NCI-H345 treated with DMSO at 0.1 percent for 48 hours (cell line): Measurements from ENCODE around the gene VAC14.

Experiments used
- DNase-seq: peaks from one replicate; lab custom pipeline; 2025; ENCODE audit not compliant: unreplicated experiment; lab: John Stamatoyannopoulos, UW

The VAC14 gene

DNA sequence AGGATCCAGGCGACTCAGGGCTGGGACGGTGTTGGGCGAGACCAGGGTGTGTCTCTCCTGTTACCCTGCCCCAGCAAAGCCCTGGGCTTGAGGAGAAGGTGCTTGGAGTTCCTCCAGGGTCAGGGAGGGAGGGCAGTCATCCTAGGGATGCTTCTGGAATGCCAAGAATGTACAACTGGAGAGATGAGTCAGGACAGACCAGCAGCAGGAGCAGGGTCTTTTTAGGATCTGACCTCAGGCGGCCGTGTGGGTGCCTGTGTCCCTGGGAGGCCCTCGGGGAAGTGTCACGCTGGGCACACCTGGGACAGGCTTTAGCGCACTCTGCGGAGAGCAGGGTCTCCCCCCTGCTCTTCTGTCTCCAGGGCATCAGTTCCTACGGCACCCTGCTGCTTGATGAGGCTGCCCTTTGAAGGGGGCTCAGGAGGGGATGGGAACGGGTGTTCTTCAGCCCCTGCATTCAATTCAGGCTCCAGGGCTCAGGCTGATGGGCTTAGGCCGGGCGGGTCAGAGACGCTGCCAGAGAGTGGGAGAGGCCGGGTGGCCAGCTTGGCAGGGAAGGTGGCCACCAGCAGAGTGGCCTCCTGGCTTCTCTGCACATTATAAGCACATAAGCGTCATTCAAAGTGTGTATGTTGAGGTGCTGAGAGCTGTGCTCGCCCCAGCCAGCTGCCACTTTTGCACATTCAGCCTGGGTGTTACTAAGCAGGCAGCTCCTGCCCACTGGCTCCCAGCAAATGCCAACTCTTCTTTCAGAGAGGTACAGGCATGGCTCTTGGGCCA, 106.7 kb downstream of the VAC14 start:
- DNase-seq, result no peak

DNA sequence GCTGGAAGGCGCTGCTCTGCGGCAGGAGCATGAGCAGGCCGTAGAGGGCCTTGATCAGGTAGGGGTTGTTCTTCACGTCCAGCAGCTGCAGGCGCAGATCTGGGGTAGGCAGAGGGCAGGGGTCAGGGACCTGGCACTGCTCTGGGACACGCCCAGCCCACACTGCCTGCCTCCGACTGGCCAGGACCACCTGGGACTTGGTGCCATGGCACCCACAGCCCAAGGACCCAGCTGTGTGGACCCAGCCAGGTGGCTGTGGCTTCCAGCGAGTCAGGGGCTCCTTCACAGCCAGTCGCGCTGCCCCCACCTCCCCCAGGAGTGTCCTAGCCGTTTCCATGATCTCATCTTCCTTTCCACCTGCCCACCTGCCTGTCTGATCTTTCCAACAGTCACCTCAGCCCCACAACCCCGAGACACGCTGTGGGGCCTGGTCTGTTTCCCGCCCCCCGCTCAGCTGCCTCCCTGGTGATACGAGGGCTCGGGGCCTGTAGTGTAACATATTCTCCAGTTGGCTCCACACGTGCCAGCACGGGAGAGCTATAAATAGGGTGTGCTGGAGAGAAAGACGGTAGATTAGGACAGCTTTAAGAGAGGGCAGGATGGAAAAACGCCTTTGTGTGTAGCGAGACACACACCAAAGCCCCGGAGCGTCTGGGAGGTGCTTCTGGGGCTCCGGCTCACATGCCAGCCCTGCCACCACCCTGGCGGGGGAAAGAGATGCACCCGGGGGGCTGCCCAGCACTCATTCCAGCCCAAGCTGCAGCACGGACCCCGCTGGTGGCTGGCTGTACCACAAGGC, 107.9 kb downstream of the VAC14 start:
- DNase-seq, result no peak

- DNase-seq, result no peak
Measured at GRCh38 chr16:70692130-70692872, 108.7 kb downstream of the VAC14 start.

DNA sequence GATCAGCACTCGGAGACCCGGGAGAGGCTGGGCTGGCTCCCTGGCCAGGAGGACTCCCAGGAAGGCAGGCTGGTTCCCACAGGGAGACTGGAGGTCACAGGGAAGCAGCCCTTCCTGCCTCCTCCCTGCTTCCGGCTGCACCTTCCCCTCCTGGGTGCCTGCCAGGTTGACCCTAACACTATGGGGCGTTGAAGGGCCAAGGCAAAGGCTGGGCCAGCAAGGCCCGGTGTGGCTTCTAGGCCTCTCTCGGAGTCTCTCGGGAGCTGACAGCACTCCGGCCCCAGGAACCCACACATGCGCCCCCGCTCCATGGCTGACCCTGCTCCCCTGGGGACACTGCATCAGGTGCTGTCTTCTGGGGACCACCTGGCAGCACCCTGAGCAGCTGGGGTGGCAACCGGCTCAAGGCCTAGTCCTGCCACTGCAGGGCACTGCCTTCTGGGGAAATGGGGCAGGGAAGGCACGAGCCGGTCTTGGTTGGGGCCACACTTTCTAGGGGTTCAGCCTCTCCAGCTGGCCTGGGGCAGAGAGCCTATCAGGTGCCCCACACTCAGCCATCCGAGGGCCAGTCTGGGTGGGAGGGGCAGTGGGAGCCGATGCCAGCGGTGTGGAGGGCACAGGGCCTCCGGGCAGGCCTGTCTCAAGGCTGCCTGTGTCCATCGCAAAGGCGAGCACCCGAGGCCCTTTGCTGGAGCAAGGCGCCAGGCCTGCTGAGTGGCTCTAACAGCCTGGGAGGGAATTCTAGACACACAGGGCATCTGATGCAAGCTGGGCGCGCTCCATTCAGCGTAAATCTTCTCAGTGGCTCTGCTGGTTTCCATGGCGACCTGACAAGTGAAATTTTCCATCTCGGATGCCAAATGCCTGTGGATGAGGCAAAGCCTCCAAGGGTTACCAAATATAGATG, 109.5 kb downstream of the VAC14 start:
- no peak for DNase-seq

GRCh38 chr16:70689970-70690891, 110.7 kb downstream of the VAC14 start:
- DNase-seq, result no peak

GRCh38 chr16:70689035-70689969, 111.7 kb downstream of the VAC14 start:
- no peak for DNase-seq

DNA sequence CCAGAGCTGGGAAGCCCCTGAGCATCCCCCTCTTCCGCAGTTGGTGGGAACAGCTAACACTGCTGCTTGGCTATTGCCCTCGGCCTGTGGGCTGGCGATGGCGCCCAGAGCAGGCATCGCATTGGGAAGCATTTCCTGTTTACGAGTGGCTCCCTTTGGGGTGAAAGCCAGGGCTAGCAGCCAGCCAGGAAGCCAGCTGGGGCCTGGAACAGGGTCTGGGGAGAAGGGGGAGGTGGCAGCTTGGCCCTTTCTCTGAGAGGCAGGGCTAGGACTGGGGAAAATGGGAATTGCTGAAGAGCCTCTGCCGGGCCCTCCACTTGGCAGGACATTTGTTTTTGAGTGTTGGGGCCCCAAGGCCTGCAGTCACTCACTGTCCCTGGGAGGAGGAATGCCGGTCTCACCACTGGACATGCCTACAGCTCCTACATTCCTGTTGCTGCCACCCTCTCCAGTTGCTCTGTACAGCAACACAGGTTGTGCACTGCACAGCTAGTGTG, 112.7 kb downstream of the VAC14 start:
- no peak for DNase-seq

- no peak for DNase-seq
Measured at GRCh38 chr16:70687671-70688245, 113.2 kb downstream of the VAC14 start.

- no peak for DNase-seq
Measured at GRCh38 chr16:70687102-70687511, 113.9 kb downstream of the VAC14 start.

DNA sequence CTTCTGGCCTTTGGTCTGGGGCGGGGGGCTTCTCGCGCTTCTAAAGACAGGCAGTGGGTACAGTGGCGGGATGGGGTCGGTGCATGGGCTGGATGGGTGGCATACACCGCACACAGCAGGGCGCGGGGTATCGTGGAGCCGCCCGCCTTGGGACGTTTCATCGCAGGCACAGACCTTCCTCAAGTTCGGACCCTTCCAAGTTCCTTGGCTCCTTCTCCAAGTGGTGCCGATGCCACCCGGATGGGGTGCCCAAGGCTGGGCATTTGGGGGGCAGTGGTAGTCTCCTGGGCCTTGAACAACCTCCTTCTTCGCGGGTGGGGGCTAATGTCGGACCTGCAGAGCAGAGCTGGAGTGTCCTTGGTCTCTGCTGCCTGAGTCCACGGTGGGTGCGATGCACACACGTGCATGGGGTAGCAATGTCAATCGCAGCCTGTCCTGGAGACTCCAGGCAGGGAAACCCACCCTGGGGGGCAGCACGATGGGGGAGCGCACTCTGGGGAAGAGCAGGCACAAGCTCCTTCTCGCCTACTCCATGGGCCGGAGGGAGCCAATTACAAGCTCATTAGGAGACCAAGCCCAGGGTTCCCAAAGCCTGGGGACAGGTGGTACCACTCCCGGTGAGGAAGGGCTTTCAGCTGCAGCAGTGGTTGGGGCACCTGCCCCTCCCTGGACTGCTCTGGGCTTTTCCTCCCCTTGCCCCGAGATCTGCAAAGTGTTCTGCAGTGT, 114.4 kb downstream of the VAC14 start:
- no peak for DNase-seq

DNA sequence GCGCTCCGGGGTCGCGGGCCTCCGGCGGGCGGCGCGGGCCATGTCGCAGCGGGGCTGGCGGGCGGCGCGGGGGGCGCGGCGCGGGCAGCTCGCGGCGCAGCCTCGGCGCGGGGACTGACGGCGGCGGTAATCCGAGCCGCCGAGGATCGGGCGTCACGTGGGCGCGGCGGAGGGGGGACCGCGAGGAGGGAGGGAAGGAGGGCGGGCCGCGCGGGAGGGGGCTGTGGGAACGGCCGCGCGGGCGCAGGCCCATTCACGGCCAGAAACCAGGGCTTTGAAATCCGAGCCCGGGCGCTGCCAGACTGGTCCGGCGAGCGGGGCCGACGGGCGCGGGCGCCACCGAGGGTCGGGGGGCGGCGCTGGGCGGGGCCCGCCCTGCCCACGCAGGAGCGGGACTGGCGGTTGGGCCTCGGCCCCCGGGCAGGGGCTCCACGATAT, 115.0 kb downstream of the VAC14 start, which contains the start of gene MTSS2:
TSS of gene MTSS2 (minus strand) at position 116 of the 438 bp plus-strand sequence. CDS start 262 bp downstream, outside the sequence.
- peak; percentile 13 for DNase-seq

- DNase-seq, result no peak
Measured at GRCh38 chr16:70685061-70685937, 115.7 kb downstream of the VAC14 start.

DNA sequence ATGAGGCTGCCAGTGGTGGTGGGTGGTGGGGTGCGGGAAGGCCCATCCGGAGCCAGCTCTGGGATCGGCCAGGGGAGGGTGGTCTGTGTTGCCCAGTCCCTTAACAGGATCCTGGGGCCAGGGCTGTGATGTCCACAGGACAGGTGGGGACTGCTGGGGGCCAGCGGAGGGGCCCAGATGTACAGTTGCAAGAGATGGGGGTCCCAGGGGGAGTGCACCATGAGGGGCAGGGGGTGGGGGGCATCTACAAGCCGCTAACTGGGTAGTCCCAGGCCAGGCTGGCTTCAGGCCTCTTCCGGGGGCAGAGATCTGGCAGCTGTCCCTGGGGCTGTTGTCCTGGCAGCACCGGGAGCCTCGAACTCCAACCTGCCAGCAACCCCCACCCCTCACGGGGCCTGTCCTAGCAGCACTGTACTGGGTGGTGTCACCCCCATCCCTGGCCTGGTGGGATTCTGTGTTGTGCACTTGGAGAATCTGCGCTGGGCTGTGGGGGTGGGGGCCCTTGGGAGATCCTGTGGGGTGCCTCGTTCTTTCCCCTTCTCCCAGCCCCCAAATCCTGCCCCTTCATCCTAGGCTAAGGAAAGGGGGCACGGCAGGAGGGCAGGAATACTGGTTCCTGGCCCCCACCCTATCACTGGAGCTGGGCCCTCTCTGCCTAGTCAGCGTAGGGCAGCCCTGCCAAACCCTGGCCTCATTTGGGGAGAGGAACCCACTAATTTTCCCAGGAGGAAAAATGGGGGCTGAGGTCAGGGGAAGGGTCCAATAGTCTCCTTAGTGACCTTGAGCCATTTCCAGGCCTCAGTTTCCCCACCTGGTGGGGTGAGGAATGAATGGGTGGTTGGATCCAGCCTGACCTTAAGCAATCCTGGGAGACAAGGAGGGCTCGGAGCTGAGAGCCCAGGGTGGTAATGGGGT, 116.6 kb downstream of the VAC14 start:
- no peak for DNase-seq

- DNase-seq, result no peak
Measured at GRCh38 chr16:70683146-70683944, 117.6 kb downstream of the VAC14 start.
